HEK293T (cell line): ENCODE measurements around the gene DDIT3.

Experiments used
- ARNT ChIP-seq: fragments of 450-650 bp; IDR thresholded peaks from 2 replicates; pipeline ENCODE4 v1.6.1; 2017; ENCODE audit warnings: mild to moderate bottlenecking
- CTBP1 ChIP-seq: fragments of 450-650 bp; IDR thresholded peaks from 2 replicates; pipeline ENCODE4 v1.6.1; 2016; ENCODE audit warnings: borderline replicate concordance
- FOXA1 ChIP-seq: fragments of 450-650 bp; IDR thresholded peaks from 2 replicates; pipeline ENCODE4 v1.6.1; 2016; ENCODE audit warnings: mild to moderate bottlenecking
- FOXK2 ChIP-seq: fragments of 450-650 bp; IDR thresholded peaks from 2 replicates; pipeline ENCODE4 v1.6.1; 2016; ENCODE audit warnings: mild to moderate bottlenecking
- L3MBTL2 ChIP-seq: fragments of 450-650 bp; conservative IDR thresholded peaks from 2 replicates; pipeline ENCODE4 v1.6.1; 2016; ENCODE audit warnings: mild to moderate bottlenecking
- LEF1 ChIP-seq: fragments of 450-650 bp; IDR thresholded peaks from 2 replicates; pipeline ENCODE4 v1.6.1; 2017; ENCODE audit warnings: mild to moderate bottlenecking, borderline replicate concordance
- SUZ12 ChIP-seq: fragments of 450-650 bp; IDR thresholded peaks from 2 replicates; pipeline ENCODE4 v1.6.1; 2016; ENCODE audit warnings: mild to moderate bottlenecking
- ZNF384 ChIP-seq: fragments of 450-650 bp; IDR thresholded peaks from 2 replicates; pipeline ENCODE4 v1.6.1; 2016
- TF ChIP-seq, protein P1 (sequence below): fragments of 450-650 bp; IDR thresholded peaks from 2 replicates; pipeline ENCODE4 v1.6.1; 2016

DNA sequence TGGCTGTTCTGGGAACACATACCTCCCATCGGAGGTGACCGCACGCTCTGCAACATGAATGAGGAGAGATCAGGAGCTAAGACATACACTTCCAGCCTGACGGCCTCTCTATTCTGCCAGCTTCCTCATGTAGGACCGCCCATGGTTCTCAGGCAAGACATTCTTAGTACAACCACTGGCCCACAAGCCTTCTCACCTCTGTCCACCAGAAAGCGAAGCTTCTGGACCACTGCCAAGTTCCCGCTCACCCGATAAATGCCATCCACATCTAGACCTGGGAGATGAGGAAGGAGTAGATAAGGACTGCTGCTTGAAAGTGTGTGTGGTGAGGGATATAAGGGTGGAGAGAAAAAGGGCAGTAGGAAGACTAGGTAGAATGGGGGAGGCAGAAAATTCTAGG, 45.9 kb downstream of the DDIT3 start:
- TF ChIP-seq CTBP1 (no peak), FOXA1 (no peak), FOXK2 (no peak), ARNT (no peak), LEF1 (no peak), ZNF384 (no peak), L3MBTL2 (no peak), SUZ12 (no peak)
- TF ChIP-seq, protein P1, sequence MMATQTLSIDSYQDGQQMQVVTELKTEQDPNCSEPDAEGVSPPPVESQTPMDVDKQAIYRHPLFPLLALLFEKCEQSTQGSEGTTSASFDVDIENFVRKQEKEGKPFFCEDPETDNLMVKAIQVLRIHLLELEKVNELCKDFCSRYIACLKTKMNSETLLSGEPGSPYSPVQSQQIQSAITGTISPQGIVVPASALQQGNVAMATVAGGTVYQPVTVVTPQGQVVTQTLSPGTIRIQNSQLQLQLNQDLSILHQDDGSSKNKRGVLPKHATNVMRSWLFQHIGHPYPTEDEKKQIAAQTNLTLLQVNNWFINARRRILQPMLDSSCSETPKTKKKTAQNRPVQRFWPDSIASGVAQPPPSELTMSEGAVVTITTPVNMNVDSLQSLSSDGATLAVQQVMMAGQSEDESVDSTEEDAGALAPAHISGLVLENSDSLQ, result no peak
